Right atrium auricular region (tissue), 2 donors: ENCODE results near the gene PRR27. TPM values are rescaled to one million over a fixed set of nuclear protein-coding genes. Genes with fewer than 3 reads are reported as not detected.
"Not testable (repeated sequence)": the region's sequence is repeated elsewhere in the genome, so short reads cannot be mapped to it uniquely, and the experiment has no call there.

Source experiments
- DNase-seq: peaks from one replicate; pipeline ENCODE4 v3.0.0-alpha.2; 2019; ENCODE audit warnings: low spot score
- H3K27ac ChIP-seq, 2 donors: fragments of 200-600 bp; sonication (generic); 1 replicate in 1 of 2; 2 replicates in 1 of 2; pipeline ENCODE4 v1.5.1; 2016 to 2019
- H3K27me3 ChIP-seq, 2 donors: fragments of 200-600 bp; sonication (generic); one replicate each; pipeline versions ENCODE4 v1.5.1 to v1.6.0; 2017 to 2019
- H3K36me3 ChIP-seq: fragments of 200-600 bp; sonication (generic); one replicate; pipeline ENCODE4 v1.5.1; 2016
- H3K4me1 ChIP-seq, 2 donors: fragments of 200-600 bp; sonication (generic); one replicate each; pipeline versions ENCODE4 v1.5.1 to v1.6.0; 2017 to 2019
- H3K4me3 ChIP-seq, 2 donors: fragments of 200-600 bp; sonication (generic); 1 replicate in 1 of 2; 2 replicates in 1 of 2; pipeline ENCODE4 v1.5.1; 2017 to 2019; ENCODE audit warnings: mild to moderate bottlenecking in 1 of 2, moderate library complexity in 1 of 2
- H3K9me3 ChIP-seq, 2 donors: fragments of 200-600 bp; sonication (generic); one replicate each; pipeline ENCODE4 v1.5.1; 2019
- CTCF ChIP-seq, 2 donors: fragments of 200-600 bp; sonication (generic); IDR thresholded peaks; one replicate each; pipeline ENCODE4 v1.5.1; 2019; ENCODE audit warnings: antibody characterized with exemption in 2 of 2
- total RNA-seq, 2 donors: library from RNA; depleted of rRNA; stranded (reverse); fragments of >200 nt; gene quantifications; one replicate each; pipeline ENCODE4 v1.1.0, GENCODE V29; 2016

Gene PRR27
- total RNA-seq, 2 donors from 2014 or later: not detected

- no peak for DNase-seq
- no peak for TF ChIP-seq CTCF (IDR thresholded peaks at IDR 0.05)
- Histone ChIP-seq H3K36me3 (no peaks in the 10 kb centered on the region), H3K4me3 (no peak overlapping the region), H3K27me3 (no peaks in the 10 kb centered on the region), H3K27ac (no peak overlapping the region), H3K4me1 (no peaks in the 10 kb centered on the region), H3K9me3 (no peaks in the 10 kb centered on the region)
Measured at GRCh38 chr4:70197842-70198241, 43.8 kb downstream of the PRR27 start.

GRCh38 chr4:70203601-70204000, 49.6 kb downstream of the PRR27 start:
- Histone ChIP-seq H3K4me1 (no peaks in the 10 kb centered on the region), H3K27ac (no peak overlapping the region), H3K36me3 (no peaks in the 10 kb centered on the region), H3K9me3 (no peaks in the 10 kb centered on the region), H3K4me3 (no peak overlapping the region), H3K27me3 (no peaks in the 10 kb centered on the region)
- DNase-seq: no peak
- TF ChIP-seq CTCF (IDR thresholded peaks at IDR 0.05): no peak

- not testable (repeated sequence) for H3K9me3 ChIP-seq, H3K4me1 ChIP-seq, H3K27me3 ChIP-seq, H3K36me3 ChIP-seq, DNase-seq, H3K27ac ChIP-seq, H3K4me3 ChIP-seq
Measured at GRCh38 chr4:70212752-70213151, 58.7 kb downstream of the PRR27 start.

Other genes starting within 250 kb of the PRR27 start
- not detected for gene CSN1S1, start 223.2 kb upstream of the PRR27 start, total RNA-seq
- not detected for gene CSN2, start 188.5 kb upstream of the PRR27 start, total RNA-seq
- not detected for gene STATH, start 158.3 kb upstream of the PRR27 start, total RNA-seq
- not detected for gene HTN3, start 125.8 kb upstream of the PRR27 start, total RNA-seq
- gene HTN1, start 103.8 kb upstream of the PRR27 start, total RNA-seq: not detected
- not detected for gene ODAM, start 41.5 kb downstream of the PRR27 start, total RNA-seq
- gene FDCSP, start 71.9 kb downstream of the PRR27 start, total RNA-seq: not detected
- gene CSN3, start 88.4 kb downstream of the PRR27 start, total RNA-seq: not detected
- gene CABS1, start 180.7 kb downstream of the PRR27 start, total RNA-seq: not detected
- gene SMR3A, start 206.5 kb downstream of the PRR27 start, total RNA-seq: not detected
- gene SMR3B, start 228.9 kb downstream of the PRR27 start, total RNA-seq: not detected
- gene OPRPN, start 243.7 kb downstream of the PRR27 start, total RNA-seq: not detected